Cardiac muscle cell (in vitro differentiated cells and primary cell): ENCODE data around the gene CNIH3. TPM values are rescaled to one million over a fixed set of nuclear protein-coding genes. Genes with fewer than 3 reads are reported as not detected.
A peak's percentile ranks its signal among the peaks of the same experiment; 100 is the strongest.

ENCODE experiments used
- DNase-seq, 2 donors: peaks; one replicate each; pipeline versions ENCODE4 v3.0.0 to v3.0.0-alpha.2; 2010 to 2017; ENCODE audit warnings: low read depth in 1 of 2, low spot score in 1 of 2
- H3K27ac ChIP-seq: fragments of 200-600 bp; sonication (generic); 2 replicates; pipeline ENCODE4 v1.5.1; 2016
- H3K27me3 ChIP-seq: fragments of 200-600 bp; sonication (generic); 2 replicates; pipeline ENCODE4 v1.6.0; 2016; ENCODE audit warnings: control low read depth
- H3K36me3 ChIP-seq: fragments of 200-600 bp; sonication (generic); 2 replicates; pipeline ENCODE4 v1.5.1; 2016; ENCODE audit warnings: control low read depth
- H3K4me1 ChIP-seq: fragments of 200-600 bp; sonication (generic); 2 replicates; pipeline ENCODE4 v1.8.1; 2017; ENCODE audit warnings: low read depth, mild to moderate bottlenecking, mixed run types
- H3K4me3 ChIP-seq: fragments of 200-600 bp; sonication (generic); 2 replicates; pipeline ENCODE4 v1.5.1; 2016; ENCODE audit warnings: mild to moderate bottlenecking
- H3K9me3 ChIP-seq: fragments of 200-600 bp; sonication (generic); 2 replicates; pipeline ENCODE4 v1.5.1; 2017; ENCODE audit warnings: low read depth, mild to moderate bottlenecking, control low read depth
- polyA plus RNA-seq: library from polyadenylated mRNA; unstranded; fragments of >200 nt; fragmentation: Nextera tagmentation; extraction: Ambion mirVana; gene quantifications from 2 replicates; pipeline ENCODE4 v1.2.1, GENCODE V29; 2016
- total RNA-seq: library from RNA; depleted of rRNA; stranded (reverse); fragments of >200 nt; gene quantifications from 2 replicates; pipeline ENCODE4 v1.2.3, GENCODE V29; 2016
- TF ChIP-seq, protein P1 (sequence below): IDR thresholded peaks from 2 replicates; pipeline ENCODE4 v1.5.1; 2012; ENCODE audit warnings: low read depth, mild to moderate bottlenecking, low read length

CNIH3 gene
- total and polyA plus RNA-seq, 2 experiments from 2014 or later: 3.2 to 4.2 TPM

DNA sequence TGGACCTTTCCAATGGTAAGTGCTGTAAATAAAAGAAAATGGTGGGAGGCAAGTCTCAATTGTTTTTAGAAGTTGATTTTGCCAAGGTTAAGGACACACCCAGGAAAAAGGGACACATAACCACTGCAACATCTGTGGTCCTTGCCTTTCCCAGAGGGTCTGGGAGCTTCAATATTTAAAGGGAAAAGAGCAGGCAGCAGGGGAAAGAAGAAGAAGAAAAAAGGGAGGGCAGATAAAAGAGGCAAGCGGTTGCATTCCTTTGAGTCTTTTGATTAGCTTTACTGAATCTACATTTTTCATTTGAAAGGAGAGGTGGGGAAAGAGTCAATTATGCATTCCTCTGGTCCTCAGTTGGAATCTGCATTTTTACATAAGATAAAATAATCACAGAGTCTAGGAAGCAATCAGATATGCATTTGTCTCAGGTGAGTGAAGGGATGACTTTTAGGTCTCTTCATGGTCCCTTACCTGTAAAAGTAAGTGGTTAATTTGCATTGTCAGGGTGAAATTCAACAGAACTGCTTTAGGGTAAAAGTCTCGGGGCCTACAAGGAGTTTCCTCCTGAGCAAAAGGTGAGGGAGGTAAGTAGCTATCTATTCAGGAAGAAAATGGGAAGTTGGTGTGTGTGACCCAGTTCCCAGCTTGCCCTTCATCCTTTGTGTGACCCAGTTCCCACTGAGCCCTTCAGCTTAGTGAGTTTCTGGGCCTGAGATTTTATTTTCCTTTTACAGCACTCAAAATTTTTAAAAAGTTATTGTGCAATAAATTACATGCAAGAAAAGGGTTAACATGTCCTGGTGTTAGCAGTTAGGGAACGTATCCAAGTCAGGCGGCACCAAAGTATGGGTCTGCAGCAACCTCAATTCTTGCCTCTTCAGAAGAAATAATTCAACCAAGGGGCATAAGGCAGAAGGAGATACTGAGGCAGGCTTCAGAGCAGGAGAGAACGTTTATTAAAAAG, 8.6 kb upstream of the CNIH3 start:
- Histone ChIP-seq H3K36me3 (no peaks in the 10 kb centered on the region), H3K4me3 (no peak overlapping the region), H3K27ac (no peak overlapping the region), H3K9me3 (no peaks in the 10 kb centered on the region), H3K27me3 (no peaks in the 10 kb centered on the region), H3K4me1 (no peaks in the 10 kb centered on the region)
- DNase-seq: no peak
- TF ChIP-seq, protein P1, sequence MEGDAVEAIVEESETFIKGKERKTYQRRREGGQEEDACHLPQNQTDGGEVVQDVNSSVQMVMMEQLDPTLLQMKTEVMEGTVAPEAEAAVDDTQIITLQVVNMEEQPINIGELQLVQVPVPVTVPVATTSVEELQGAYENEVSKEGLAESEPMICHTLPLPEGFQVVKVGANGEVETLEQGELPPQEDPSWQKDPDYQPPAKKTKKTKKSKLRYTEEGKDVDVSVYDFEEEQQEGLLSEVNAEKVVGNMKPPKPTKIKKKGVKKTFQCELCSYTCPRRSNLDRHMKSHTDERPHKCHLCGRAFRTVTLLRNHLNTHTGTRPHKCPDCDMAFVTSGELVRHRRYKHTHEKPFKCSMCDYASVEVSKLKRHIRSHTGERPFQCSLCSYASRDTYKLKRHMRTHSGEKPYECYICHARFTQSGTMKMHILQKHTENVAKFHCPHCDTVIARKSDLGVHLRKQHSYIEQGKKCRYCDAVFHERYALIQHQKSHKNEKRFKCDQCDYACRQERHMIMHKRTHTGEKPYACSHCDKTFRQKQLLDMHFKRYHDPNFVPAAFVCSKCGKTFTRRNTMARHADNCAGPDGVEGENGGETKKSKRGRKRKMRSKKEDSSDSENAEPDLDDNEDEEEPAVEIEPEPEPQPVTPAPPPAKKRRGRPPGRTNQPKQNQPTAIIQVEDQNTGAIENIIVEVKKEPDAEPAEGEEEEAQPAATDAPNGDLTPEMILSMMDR: no peak

GRCh38 chr1:224609333-224609732, 6.8 kb upstream of the CNIH3 start:
- H3K27me3 ChIP-seq: peaks cover 8% of the 10 kb centered on the region
- TF ChIP-seq, protein P1: no peak
- peak in 1 of 2 donors; percentile 37 for DNase-seq
- H3K36me3 ChIP-seq: no peaks in the 10 kb centered on the region
- no peaks in the 10 kb centered on the region for H3K4me1 ChIP-seq
- no peaks in the 10 kb centered on the region for H3K9me3 ChIP-seq
- H3K27ac ChIP-seq: no peak overlapping the region
- H3K4me3 ChIP-seq: no peak overlapping the region

GRCh38 chr1:224612246-224612645, 3.9 kb upstream of the CNIH3 start:
- DNase-seq: no peak
- TF ChIP-seq, protein P1: no peak
- H3K36me3 ChIP-seq: no peaks in the 10 kb centered on the region
- no peak overlapping the region for H3K27ac ChIP-seq
- H3K4me1 ChIP-seq: no peaks in the 10 kb centered on the region
- H3K4me3 ChIP-seq: no peak overlapping the region
- no peaks in the 10 kb centered on the region for H3K9me3 ChIP-seq
- H3K27me3 ChIP-seq: peaks cover 37% of the 10 kb centered on the region

GRCh38 chr1:224613486-224613885, 2.6 kb upstream of the CNIH3 start:
- TF ChIP-seq, protein P1: no peak
- peaks cover 49% of the 10 kb centered on the region for H3K27me3 ChIP-seq
- H3K9me3 ChIP-seq: no peaks in the 10 kb centered on the region
- H3K4me1 ChIP-seq: peaks cover 7% of the 10 kb centered on the region
- H3K27ac ChIP-seq: no peak overlapping the region
- H3K4me3 ChIP-seq: no peak overlapping the region
- DNase-seq: no peak
- H3K36me3 ChIP-seq: no peaks in the 10 kb centered on the region

- no peak overlapping the region for H3K27ac ChIP-seq
- H3K9me3 ChIP-seq: no peaks in the 10 kb centered on the region
- H3K27me3 ChIP-seq: peaks cover 79% of the 10 kb centered on the region
- TF ChIP-seq, protein P1: no peak
- H3K4me1 ChIP-seq: peaks cover 12% of the 10 kb centered on the region
- no peak for DNase-seq
- no peaks in the 10 kb centered on the region for H3K36me3 ChIP-seq
- peak overlapping the region; percentile 46 for H3K4me3 ChIP-seq
Measured at GRCh38 chr1:224616756-224617409, 766 bp downstream of the CNIH3 start.
